ENCODE measurements around the gene FUBP3. TPM values are rescaled to one million over a fixed set of nuclear protein-coding genes. Genes with fewer than 3 reads are reported as not detected.

The FUBP3 gene
- polyA plus RNA-seq, 1 donor (not counting 4 experiments of a cell fraction or from before 2014, with no cell fraction given), result 39.1 TPM

DNA sequence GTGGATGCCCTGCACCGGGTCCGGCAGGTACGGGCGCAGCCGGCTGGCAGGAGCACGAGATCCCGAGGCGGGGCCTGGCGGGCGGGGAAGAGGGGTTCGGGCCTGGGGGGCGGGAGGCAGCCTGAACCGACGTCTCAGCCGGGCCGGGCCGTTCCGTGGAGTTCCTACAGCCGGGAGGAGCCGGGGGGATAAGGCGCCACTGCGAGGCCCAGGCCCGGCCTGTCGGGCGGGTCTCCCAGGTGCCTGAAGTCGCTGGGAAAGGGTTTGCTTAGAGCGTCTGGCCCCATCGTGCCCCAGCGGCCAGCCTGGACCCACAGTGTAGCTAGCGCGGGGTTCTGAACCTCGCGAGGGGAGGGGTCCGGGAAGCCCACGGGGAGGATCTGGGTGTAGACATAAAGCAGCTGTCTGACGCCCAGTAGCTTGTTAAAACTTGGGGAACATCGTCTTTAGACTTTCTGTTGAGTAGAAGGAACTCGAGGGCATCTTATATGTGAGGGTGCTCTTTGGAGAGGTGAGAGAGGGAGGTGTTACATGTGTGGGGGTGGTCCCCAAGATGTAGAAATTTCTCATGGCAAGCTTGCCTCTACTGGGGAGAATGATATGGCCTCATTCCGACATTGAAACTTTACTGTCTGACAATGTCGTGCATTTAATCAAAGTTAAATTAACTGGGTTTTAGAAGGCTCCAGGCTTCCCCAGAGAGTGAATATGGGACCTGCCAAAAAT is 524 bp downstream of the FUBP3 start:
- Histone ChIP-seq H3K9ac (ENCODE audit: control insufficient read depth, extremely low read depth, insufficient read depth, low read length) (peak overlapping the region; percentile 94), H3K79me2 (ENCODE audit: control insufficient read depth, insufficient read depth, low read length) (peaks cover 52% of the 10 kb centered on the region), H3K4me3 (ENCODE audit: control insufficient read depth in 2 of 3, extremely low read depth in 1 of 3, insufficient read depth in 2 of 3, low read depth in 1 of 3, low read length in 3 of 3) (peak overlapping the region; percentile 69 to 96 (median 88)), H3K27me3 (ENCODE audit: control insufficient read depth, extremely low read depth, insufficient read depth, low read length) (no peaks in the 10 kb centered on the region), H4K20me1 (ENCODE audit: control insufficient read depth, extremely low read depth, insufficient read depth, low read length) (peaks cover 3% of the 10 kb centered on the region), H3K4me2 (ENCODE audit: control insufficient read depth, extremely low read depth, insufficient read depth, low read depth, low read length) (peak overlapping the region; percentile 93), H3K27ac (ENCODE audit: control insufficient read depth, insufficient read depth, low read length) (peak overlapping the region; percentile 74), H3K4me1 (ENCODE audit: control insufficient read depth, extremely low read depth, insufficient read depth, low read length) (peaks cover 17% of the 10 kb centered on the region), H3K9me3 (ENCODE audit: control insufficient read depth, low read depth, low read length) (no peaks in the 10 kb centered on the region), H3K9me1 (ENCODE audit: control insufficient read depth, extremely low read depth, insufficient read depth, low read length) (no peaks in the 10 kb centered on the region), H3K36me3 (ENCODE audit: control insufficient read depth in 2 of 2, extremely low read depth in 1 of 2, insufficient read depth in 2 of 2, low read length in 2 of 2) (peaks cover 2 to 23% of the 10 kb centered on the region in 2 experiments), H2AFZ (ENCODE audit: control insufficient read depth, low read length) (peak overlapping the region; percentile 43)
- TF ChIP-seq EZH2 (IDR thresholded peaks at IDR 0.05; ENCODE audit: low read length), result no peak
- TF ChIP-seq, protein P1, sequence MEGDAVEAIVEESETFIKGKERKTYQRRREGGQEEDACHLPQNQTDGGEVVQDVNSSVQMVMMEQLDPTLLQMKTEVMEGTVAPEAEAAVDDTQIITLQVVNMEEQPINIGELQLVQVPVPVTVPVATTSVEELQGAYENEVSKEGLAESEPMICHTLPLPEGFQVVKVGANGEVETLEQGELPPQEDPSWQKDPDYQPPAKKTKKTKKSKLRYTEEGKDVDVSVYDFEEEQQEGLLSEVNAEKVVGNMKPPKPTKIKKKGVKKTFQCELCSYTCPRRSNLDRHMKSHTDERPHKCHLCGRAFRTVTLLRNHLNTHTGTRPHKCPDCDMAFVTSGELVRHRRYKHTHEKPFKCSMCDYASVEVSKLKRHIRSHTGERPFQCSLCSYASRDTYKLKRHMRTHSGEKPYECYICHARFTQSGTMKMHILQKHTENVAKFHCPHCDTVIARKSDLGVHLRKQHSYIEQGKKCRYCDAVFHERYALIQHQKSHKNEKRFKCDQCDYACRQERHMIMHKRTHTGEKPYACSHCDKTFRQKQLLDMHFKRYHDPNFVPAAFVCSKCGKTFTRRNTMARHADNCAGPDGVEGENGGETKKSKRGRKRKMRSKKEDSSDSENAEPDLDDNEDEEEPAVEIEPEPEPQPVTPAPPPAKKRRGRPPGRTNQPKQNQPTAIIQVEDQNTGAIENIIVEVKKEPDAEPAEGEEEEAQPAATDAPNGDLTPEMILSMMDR (optimal IDR thresholded peaks at IDR 0.05 in 1 of 3, IDR thresholded peaks at IDR 0.05 in 1 of 3, conservative IDR thresholded peaks at IDR 0.05 in 1 of 3; ENCODE audit: extremely low read depth in 1 of 3, insufficient read depth in 2 of 3, low read length in 3 of 3), result no peak
- DNase-seq (ENCODE audit: low read depth, low spot score) (no peak), FAIRE-seq (no peak)
- dilution Hi-C loops (cut with MboI; ENCODE audit: extremely low pct_ligation_motif_present, low sequenced_read_pairs), result no loop called here

DNA sequence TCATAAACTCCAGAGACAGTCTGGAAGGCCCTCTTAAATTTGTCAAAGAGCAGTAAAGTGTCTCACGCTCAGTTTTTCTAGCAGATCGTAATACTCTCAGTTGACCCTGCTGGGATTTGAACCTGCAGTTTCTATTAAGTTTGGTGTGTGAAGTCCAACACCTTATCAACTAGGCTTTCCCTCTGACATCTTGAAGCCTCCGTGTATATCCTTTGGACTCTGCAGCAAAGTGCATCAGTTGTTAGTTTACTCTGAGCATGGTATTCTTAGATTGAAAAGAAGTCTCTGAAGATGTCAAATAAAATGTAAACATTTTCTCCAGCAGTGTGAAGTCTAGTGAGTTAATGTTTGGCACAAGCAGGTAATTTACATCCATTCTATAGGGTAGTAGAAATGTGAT is 2.4 kb downstream of the FUBP3 start:
- Histone ChIP-seq H3K36me3 (ENCODE audit: control insufficient read depth in 2 of 2, extremely low read depth in 1 of 2, insufficient read depth in 2 of 2, low read length in 2 of 2) (peaks cover 2 to 23% of the 10 kb centered on the region in 2 experiments), H3K4me3 (ENCODE audit: control insufficient read depth in 2 of 3, extremely low read depth in 1 of 3, insufficient read depth in 2 of 3, low read depth in 1 of 3, low read length in 3 of 3) (no peak overlapping the region), H3K79me2 (ENCODE audit: control insufficient read depth, insufficient read depth, low read length) (peaks cover 70% of the 10 kb centered on the region), H3K27ac (ENCODE audit: control insufficient read depth, insufficient read depth, low read length) (no peak overlapping the region), H3K4me1 (ENCODE audit: control insufficient read depth, extremely low read depth, insufficient read depth, low read length) (peaks cover 17% of the 10 kb centered on the region), H3K9me3 (ENCODE audit: control insufficient read depth, low read depth, low read length) (no peaks in the 10 kb centered on the region), H3K9me1 (ENCODE audit: control insufficient read depth, extremely low read depth, insufficient read depth, low read length) (no peaks in the 10 kb centered on the region), H2AFZ (ENCODE audit: control insufficient read depth, low read length) (no peak overlapping the region), H3K27me3 (ENCODE audit: control insufficient read depth, extremely low read depth, insufficient read depth, low read length) (no peaks in the 10 kb centered on the region), H3K9ac (ENCODE audit: control insufficient read depth, extremely low read depth, insufficient read depth, low read length) (no peak overlapping the region), H3K4me2 (ENCODE audit: control insufficient read depth, extremely low read depth, insufficient read depth, low read depth, low read length) (no peak overlapping the region), H4K20me1 (ENCODE audit: control insufficient read depth, extremely low read depth, insufficient read depth, low read length) (peaks cover 5% of the 10 kb centered on the region)
- dilution Hi-C loops (cut with MboI; ENCODE audit: extremely low pct_ligation_motif_present, low sequenced_read_pairs), result no loop called here
- FAIRE-seq, result no peak
- no peak for TF ChIP-seq EZH2 (IDR thresholded peaks at IDR 0.05; ENCODE audit: low read length)
- TF ChIP-seq, protein P1 (optimal IDR thresholded peaks at IDR 0.05 in 1 of 3, IDR thresholded peaks at IDR 0.05 in 1 of 3, conservative IDR thresholded peaks at IDR 0.05 in 1 of 3; ENCODE audit: extremely low read depth in 1 of 3, insufficient read depth in 2 of 3, low read length in 3 of 3), result no peak
- DNase-seq (ENCODE audit: low read depth, low spot score), result no peak
